Cardiac muscle cell (in vitro differentiated cells and primary cell): ENCODE results near the gene ADGRF1. TPM values are rescaled to one million over a fixed set of nuclear protein-coding genes. Genes with fewer than 3 reads are reported as not detected.
A peak's percentile ranks its signal among the peaks of the same experiment; 100 is the strongest.

Experiments used
- DNase-seq, 2 donors: peaks; one replicate each; pipeline versions ENCODE4 v3.0.0 to v3.0.0-alpha.2; 2010 to 2017; ENCODE audit warnings: low read depth in 1 of 2, low spot score in 1 of 2
- H3K27ac ChIP-seq: fragments of 200-600 bp; sonication (generic); 2 replicates; pipeline ENCODE4 v1.5.1; 2016
- H3K27me3 ChIP-seq: fragments of 200-600 bp; sonication (generic); 2 replicates; pipeline ENCODE4 v1.6.0; 2016; ENCODE audit warnings: control low read depth
- H3K36me3 ChIP-seq: fragments of 200-600 bp; sonication (generic); 2 replicates; pipeline ENCODE4 v1.5.1; 2016; ENCODE audit warnings: control low read depth
- H3K4me1 ChIP-seq: fragments of 200-600 bp; sonication (generic); 2 replicates; pipeline ENCODE4 v1.8.1; 2017; ENCODE audit warnings: low read depth, mild to moderate bottlenecking, mixed run types
- H3K4me3 ChIP-seq: fragments of 200-600 bp; sonication (generic); 2 replicates; pipeline ENCODE4 v1.5.1; 2016; ENCODE audit warnings: mild to moderate bottlenecking
- H3K9me3 ChIP-seq: fragments of 200-600 bp; sonication (generic); 2 replicates; pipeline ENCODE4 v1.5.1; 2017; ENCODE audit warnings: low read depth, mild to moderate bottlenecking, control low read depth
- CTCF ChIP-seq: IDR thresholded peaks from 2 replicates; pipeline ENCODE4 v1.5.1; 2012; ENCODE audit warnings: low read depth, mild to moderate bottlenecking, low read length
- polyA plus RNA-seq: library from polyadenylated mRNA; unstranded; fragments of >200 nt; fragmentation: Nextera tagmentation; extraction: Ambion mirVana; gene quantifications from 2 replicates; pipeline ENCODE4 v1.2.1, GENCODE V29; 2016
- total RNA-seq: library from RNA; depleted of rRNA; stranded (reverse); fragments of >200 nt; gene quantifications from 2 replicates; pipeline ENCODE4 v1.2.3, GENCODE V29; 2016

ADGRF1 gene
- total and polyA plus RNA-seq, 2 experiments from 2014 or later: not detected

GRCh38 chr6:46973029-46973428, 69.1 kb downstream of the ADGRF1 start:
- no peak for TF ChIP-seq CTCF
- Histone ChIP-seq H3K36me3 (no peaks in the 10 kb centered on the region), H3K4me3 (no peak overlapping the region)

GRCh38 chr6:46972531-46972930, 69.6 kb downstream of the ADGRF1 start:
- Histone ChIP-seq H3K27ac (no peak overlapping the region), H3K4me3 (no peak overlapping the region), H3K4me1 (no peaks in the 10 kb centered on the region), H3K9me3 (no peaks in the 10 kb centered on the region), H3K27me3 (no peaks in the 10 kb centered on the region), H3K36me3 (no peaks in the 10 kb centered on the region)
- no peak for TF ChIP-seq CTCF
- DNase-seq: peak in 1 of 2 donors; percentile 63

More at GRCh38 chr6:46973029-46973428, 69.1 kb downstream of the ADGRF1 start:
- Histone ChIP-seq H3K4me1 (no peaks in the 10 kb centered on the region), H3K27me3 (no peaks in the 10 kb centered on the region), H3K9me3 (no peaks in the 10 kb centered on the region), H3K27ac (no peak overlapping the region)
- no peak for DNase-seq

GRCh38 chr6:46969206-46969605, 72.9 kb downstream of the ADGRF1 start:
- Histone ChIP-seq H3K27me3 (no peaks in the 10 kb centered on the region), H3K4me1 (no peaks in the 10 kb centered on the region), H3K9me3 (no peaks in the 10 kb centered on the region), H3K36me3 (no peaks in the 10 kb centered on the region), H3K4me3 (no peak overlapping the region), H3K27ac (no peak overlapping the region)
- DNase-seq: no peak
- no peak for TF ChIP-seq CTCF

GRCh38 chr6:46967826-46968349, 74.2 kb downstream of the ADGRF1 start:
- no peak for DNase-seq
- no peak overlapping the region for H3K4me3 ChIP-seq
- H3K27ac ChIP-seq: no peak overlapping the region
- no peaks in the 10 kb centered on the region for H3K9me3 ChIP-seq
- H3K27me3 ChIP-seq: no peaks in the 10 kb centered on the region
- no peaks in the 10 kb centered on the region for H3K4me1 ChIP-seq
- TF ChIP-seq CTCF: no peak
- no peaks in the 10 kb centered on the region for H3K36me3 ChIP-seq

GRCh38 chr6:46964716-46965519, 77.2 kb downstream of the ADGRF1 start:
- no peaks in the 10 kb centered on the region for H3K4me1 ChIP-seq
- H3K27ac ChIP-seq: no peak overlapping the region
- no peaks in the 10 kb centered on the region for H3K36me3 ChIP-seq
- no peak overlapping the region for H3K4me3 ChIP-seq
- no peaks in the 10 kb centered on the region for H3K27me3 ChIP-seq
- TF ChIP-seq CTCF: no peak
- peak in 1 of 2 donors; percentile 59 for DNase-seq
- no peaks in the 10 kb centered on the region for H3K9me3 ChIP-seq
